ENCODE measurements around the gene HUS1.

HUS1 gene

GRCh38 chr7:47951374-47951773, 28.0 kb downstream of the HUS1 start:
- TF ChIP-seq CTCF (IDR thresholded peaks at IDR 0.05; ENCODE audit: insufficient read depth, low read length) = no peak
- no peak for TF ChIP-seq GABPA (IDR thresholded peaks at IDR 0.05; ENCODE audit: low read depth)
- TF ChIP-seq REST (IDR thresholded peaks at IDR 0.05; ENCODE audit: insufficient replicate concordance, low read depth) = no peak
- no peak for TF ChIP-seq SPI1 (IDR thresholded peaks at IDR 0.05; ENCODE audit: borderline replicate concordance, low read depth)
- TF ChIP-seq POLR2AphosphoS5 (IDR thresholded peaks at IDR 0.05; ENCODE audit: low read depth) = no peak
- no peak overlapping the region for H3K4me3 ChIP-seq (replicated peaks; ENCODE audit: insufficient read depth, low read length)
- no peak overlapping the region for H3K27ac ChIP-seq (replicated peaks)
- H3K27me3 ChIP-seq (ENCODE audit: insufficient read depth, poor library complexity, severe bottlenecking) = no peaks in the 10 kb centered on the region
- DNase-seq (ENCODE audit: low read depth in 1 of 2, low spot score in 1 of 2) = no peak

GRCh38 chr7:47950714-47951113, 28.7 kb downstream of the HUS1 start:
- Histone ChIP-seq H3K4me3 (replicated peaks; ENCODE audit: insufficient read depth, low read length) (no peak overlapping the region), H3K27me3 (ENCODE audit: insufficient read depth, poor library complexity, severe bottlenecking) (no peaks in the 10 kb centered on the region), H3K27ac (replicated peaks) (no peak overlapping the region)
- DNase-seq (ENCODE audit: low read depth in 1 of 2, low spot score in 1 of 2) = no peak
- no peak for TF ChIP-seq CTCF (IDR thresholded peaks at IDR 0.05; ENCODE audit: insufficient read depth, low read length)
- TF ChIP-seq GABPA (IDR thresholded peaks at IDR 0.05; ENCODE audit: low read depth) = no peak
- TF ChIP-seq REST (IDR thresholded peaks at IDR 0.05; ENCODE audit: insufficient replicate concordance, low read depth) = no peak
- no peak for TF ChIP-seq SPI1 (IDR thresholded peaks at IDR 0.05; ENCODE audit: borderline replicate concordance, low read depth)

GRCh38 chr7:47949703-47950102, 29.7 kb downstream of the HUS1 start:
- no peak for DNase-seq (ENCODE audit: low read depth in 1 of 2, low spot score in 1 of 2)
- H3K4me3 ChIP-seq (replicated peaks; ENCODE audit: insufficient read depth, low read length) = no peak overlapping the region
- no peaks in the 10 kb centered on the region for H3K27me3 ChIP-seq (ENCODE audit: insufficient read depth, poor library complexity, severe bottlenecking)
- no peak overlapping the region for H3K27ac ChIP-seq (replicated peaks)
- TF ChIP-seq GABPA (IDR thresholded peaks at IDR 0.05; ENCODE audit: low read depth) (no peak), CTCF (IDR thresholded peaks at IDR 0.05; ENCODE audit: insufficient read depth, low read length) (no peak), SPI1 (IDR thresholded peaks at IDR 0.05; ENCODE audit: borderline replicate concordance, low read depth) (no peak), REST (IDR thresholded peaks at IDR 0.05; ENCODE audit: insufficient replicate concordance, low read depth) (no peak)

Data from HL-60 (cell line).